Ishikawa (cell line): ENCODE results near the gene ABCC11.

Experiments
- CEBPB ChIP-seq: IDR thresholded peaks from 2 replicates; pipeline ENCODE4 v1.6.1; 2012
- CREB1 ChIP-seq: IDR thresholded peaks from 2 replicates; pipeline ENCODE4 v1.6.1; 2012; ENCODE audit warnings: low read depth
- EP300 ChIP-seq: IDR thresholded peaks from 2 replicates; pipeline ENCODE4 v1.6.1; 2012; ENCODE audit warnings: borderline replicate concordance
- FOXM1 ChIP-seq: IDR thresholded peaks from 2 replicates; pipeline ENCODE4 v1.6.1; 2012; ENCODE audit warnings: low read depth, borderline replicate concordance
- NFIC ChIP-seq: IDR thresholded peaks from 2 replicates; pipeline ENCODE4 v1.6.1; 2012
- RAD21 ChIP-seq: IDR thresholded peaks from 2 replicates; pipeline ENCODE4 v1.6.1; 2012; ENCODE audit warnings: low read depth
- TAF1 ChIP-seq: IDR thresholded peaks from 2 replicates; pipeline ENCODE4 v1.6.1; 2012; ENCODE audit warnings: low read depth, mild to moderate bottlenecking
- TEAD4 ChIP-seq: IDR thresholded peaks from 2 replicates; pipeline ENCODE4 v1.6.1; 2012
- YY1 ChIP-seq: IDR thresholded peaks from 2 replicates; pipeline ENCODE4 v1.6.1; 2012; ENCODE audit warnings: low read depth
- TF ChIP-seq, protein P1 (sequence below): IDR thresholded peaks from 2 replicates; pipeline ENCODE4 v1.6.1; 2012
- TF ChIP-seq, protein P2 (sequence below): IDR thresholded peaks from 2 replicates; pipeline ENCODE4 v1.6.1; 2012
- TF ChIP-seq, protein P3 (sequence below): IDR thresholded peaks from 2 replicates; pipeline ENCODE4 v1.6.1; 2012; ENCODE audit warnings: low read depth, mild to moderate bottlenecking

DNA sequence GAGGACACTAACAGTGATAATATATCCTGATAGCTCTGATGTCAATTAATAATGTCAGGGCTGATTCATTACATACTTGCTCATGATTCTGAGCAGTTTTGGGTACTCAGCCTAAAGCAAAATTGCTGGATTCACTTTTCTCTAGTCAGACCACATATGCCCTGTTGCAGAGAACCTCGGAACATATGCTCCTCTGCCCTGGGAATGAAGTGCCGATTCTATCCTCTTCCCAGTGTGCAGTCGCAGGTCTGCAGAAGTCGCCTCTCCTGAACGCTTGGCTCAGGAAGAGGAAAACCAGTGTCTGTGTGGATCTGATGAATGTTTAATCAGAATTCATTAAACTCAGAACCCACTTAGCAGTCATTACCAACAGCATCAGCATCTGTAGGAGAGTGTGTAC lies 126.1 kb downstream of the ABCC11 start:
- no peak for TF ChIP-seq RAD21
- no peak for TF ChIP-seq TAF1
- TF ChIP-seq, protein P1, sequence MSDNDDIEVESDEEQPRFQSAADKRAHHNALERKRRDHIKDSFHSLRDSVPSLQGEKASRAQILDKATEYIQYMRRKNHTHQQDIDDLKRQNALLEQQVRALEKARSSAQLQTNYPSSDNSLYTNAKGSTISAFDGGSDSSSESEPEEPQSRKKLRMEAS, result no peak
- TF ChIP-seq, protein P2, sequence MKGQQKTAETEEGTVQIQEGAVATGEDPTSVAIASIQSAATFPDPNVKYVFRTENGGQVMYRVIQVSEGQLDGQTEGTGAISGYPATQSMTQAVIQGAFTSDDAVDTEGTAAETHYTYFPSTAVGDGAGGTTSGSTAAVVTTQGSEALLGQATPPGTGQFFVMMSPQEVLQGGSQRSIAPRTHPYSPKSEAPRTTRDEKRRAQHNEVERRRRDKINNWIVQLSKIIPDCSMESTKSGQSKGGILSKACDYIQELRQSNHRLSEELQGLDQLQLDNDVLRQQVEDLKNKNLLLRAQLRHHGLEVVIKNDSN, result no peak
- no peak for TF ChIP-seq YY1
- TF ChIP-seq, protein P3, sequence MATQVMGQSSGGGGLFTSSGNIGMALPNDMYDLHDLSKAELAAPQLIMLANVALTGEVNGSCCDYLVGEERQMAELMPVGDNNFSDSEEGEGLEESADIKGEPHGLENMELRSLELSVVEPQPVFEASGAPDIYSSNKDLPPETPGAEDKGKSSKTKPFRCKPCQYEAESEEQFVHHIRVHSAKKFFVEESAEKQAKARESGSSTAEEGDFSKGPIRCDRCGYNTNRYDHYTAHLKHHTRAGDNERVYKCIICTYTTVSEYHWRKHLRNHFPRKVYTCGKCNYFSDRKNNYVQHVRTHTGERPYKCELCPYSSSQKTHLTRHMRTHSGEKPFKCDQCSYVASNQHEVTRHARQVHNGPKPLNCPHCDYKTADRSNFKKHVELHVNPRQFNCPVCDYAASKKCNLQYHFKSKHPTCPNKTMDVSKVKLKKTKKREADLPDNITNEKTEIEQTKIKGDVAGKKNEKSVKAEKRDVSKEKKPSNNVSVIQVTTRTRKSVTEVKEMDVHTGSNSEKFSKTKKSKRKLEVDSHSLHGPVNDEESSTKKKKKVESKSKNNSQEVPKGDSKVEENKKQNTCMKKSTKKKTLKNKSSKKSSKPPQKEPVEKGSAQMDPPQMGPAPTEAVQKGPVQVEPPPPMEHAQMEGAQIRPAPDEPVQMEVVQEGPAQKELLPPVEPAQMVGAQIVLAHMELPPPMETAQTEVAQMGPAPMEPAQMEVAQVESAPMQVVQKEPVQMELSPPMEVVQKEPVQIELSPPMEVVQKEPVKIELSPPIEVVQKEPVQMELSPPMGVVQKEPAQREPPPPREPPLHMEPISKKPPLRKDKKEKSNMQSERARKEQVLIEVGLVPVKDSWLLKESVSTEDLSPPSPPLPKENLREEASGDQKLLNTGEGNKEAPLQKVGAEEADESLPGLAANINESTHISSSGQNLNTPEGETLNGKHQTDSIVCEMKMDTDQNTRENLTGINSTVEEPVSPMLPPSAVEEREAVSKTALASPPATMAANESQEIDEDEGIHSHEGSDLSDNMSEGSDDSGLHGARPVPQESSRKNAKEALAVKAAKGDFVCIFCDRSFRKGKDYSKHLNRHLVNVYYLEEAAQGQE, result no peak
- no peak for TF ChIP-seq TEAD4
- TF ChIP-seq EP300, result no peak
- no peak for TF ChIP-seq CREB1
- TF ChIP-seq FOXM1, result no peak
- TF ChIP-seq NFIC, result no peak
- TF ChIP-seq CEBPB, result no peak
